SK-N-MC (cell line): ENCODE data around the gene METTL27.

Source experiments
- EZH2 ChIP-seq: fragments of 200-600 bp; sonication (generic); IDR thresholded peaks from one replicate; pipeline ENCODE4 v1.6.1; 2017; ENCODE audit warnings: antibody characterized with exemption
- FOXP2 ChIP-seq: optimal IDR thresholded peaks from 2 replicates; pipeline ENCODE3; 2011; ENCODE audit warnings: mild to moderate bottlenecking, moderate library complexity; ENCODE audit not compliant: insufficient read depth; ENCODE audit errors: extremely low read length, control extremely low read depth
- POLR2AphosphoS5 ChIP-seq: IDR thresholded peaks from 2 replicates; pipeline ENCODE4 v1.6.1; 2012; ENCODE audit warnings: mild to moderate bottlenecking, low read depth, low read length, borderline replicate concordance

DNA sequence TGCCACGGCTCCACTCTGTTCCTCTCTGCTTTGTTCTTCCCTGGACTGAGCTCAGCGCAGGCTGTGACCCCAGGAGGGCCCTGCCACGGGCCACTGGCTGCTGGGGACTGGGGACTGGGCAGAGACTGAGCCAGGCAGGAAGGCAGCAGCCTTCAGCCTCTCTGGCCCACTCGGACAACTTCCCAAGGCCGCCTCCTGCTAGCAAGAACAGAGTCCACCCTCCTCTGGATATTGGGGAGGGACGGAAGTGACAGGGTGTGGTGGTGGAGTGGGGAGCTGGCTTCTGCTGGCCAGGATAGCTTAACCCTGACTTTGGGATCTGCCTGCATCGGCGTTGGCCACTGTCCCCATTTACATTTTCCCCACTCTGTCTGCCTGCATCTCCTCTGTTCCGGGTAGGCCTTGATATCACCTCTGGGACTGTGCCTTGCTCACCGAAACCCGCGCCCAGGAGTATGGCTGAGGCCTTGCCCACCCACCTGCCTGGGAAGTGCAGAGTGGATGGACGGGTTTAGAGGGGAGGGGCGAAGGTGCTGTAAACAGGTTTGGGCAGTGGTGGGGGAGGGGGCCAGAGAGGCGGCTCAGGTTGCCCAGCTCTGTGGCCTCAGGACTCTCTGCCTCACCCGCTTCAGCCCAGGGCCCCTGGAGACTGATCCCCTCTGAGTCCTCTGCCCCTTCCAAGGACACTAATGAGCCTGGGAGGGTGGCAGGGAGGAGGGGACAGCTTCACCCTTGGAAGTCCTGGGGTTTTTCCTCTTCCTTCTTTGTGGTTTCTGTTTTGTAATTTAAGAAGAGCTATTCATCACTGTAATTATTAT lies 10.3 kb downstream of the METTL27 start:
- TF ChIP-seq POLR2AphosphoS5 (no peak), EZH2 (no peak), FOXP2 (no peak)
